ENCODE results near the gene OR14K1. TPM values are rescaled to one million over a fixed set of nuclear protein-coding genes. Genes with fewer than 3 reads are reported as not detected.

The OR14K1 gene
- polyA plus RNA-seq, 1 donor (not counting 4 experiments of a cell fraction or from before 2014, with no cell fraction given) = not detected

GRCh38 chr1:247747616-247748015 is 9.2 kb downstream of the OR14K1 start:
- no peak overlapping the region for H3K9ac ChIP-seq (ENCODE audit: control insufficient read depth, extremely low read depth, insufficient read depth, low read length)
- H3K9me1 ChIP-seq (ENCODE audit: control insufficient read depth, extremely low read depth, insufficient read depth, low read length) = no peaks in the 10 kb centered on the region
- H3K9me3 ChIP-seq (ENCODE audit: control insufficient read depth, low read depth, low read length) = peaks cover 2% of the 10 kb centered on the region
- H3K4me3 ChIP-seq (ENCODE audit: control insufficient read depth in 2 of 3, extremely low read depth in 1 of 3, insufficient read depth in 2 of 3, low read depth in 1 of 3, low read length in 3 of 3) = no peak overlapping the region
- no peak for FAIRE-seq
- H3K27me3 ChIP-seq (ENCODE audit: control insufficient read depth, extremely low read depth, insufficient read depth, low read length) = no peaks in the 10 kb centered on the region
- no peaks in the 10 kb centered on the region for H3K4me1 ChIP-seq (ENCODE audit: control insufficient read depth, extremely low read depth, insufficient read depth, low read length)
- H4K20me1 ChIP-seq (ENCODE audit: control insufficient read depth, extremely low read depth, insufficient read depth, low read length) = no peaks in the 10 kb centered on the region
- TF ChIP-seq CTCF (optimal IDR thresholded peaks at IDR 0.05 in 1 of 3, IDR thresholded peaks at IDR 0.05 in 1 of 3, conservative IDR thresholded peaks at IDR 0.05 in 1 of 3; ENCODE audit: extremely low read depth in 1 of 3, insufficient read depth in 2 of 3, low read length in 3 of 3) = no peak
- no peak for TF ChIP-seq EZH2 (IDR thresholded peaks at IDR 0.05; ENCODE audit: low read length)
- H3K79me2 ChIP-seq (ENCODE audit: control insufficient read depth, insufficient read depth, low read length) = no peaks in the 10 kb centered on the region
- no peak overlapping the region for H2AFZ ChIP-seq (ENCODE audit: control insufficient read depth, low read length)
- dilution Hi-C loops (cut with MboI; ENCODE audit: extremely low pct_ligation_motif_present, low sequenced_read_pairs) = no loop called here
- no peak for DNase-seq (ENCODE audit: low read depth, low spot score)
- H3K4me2 ChIP-seq (ENCODE audit: control insufficient read depth, extremely low read depth, insufficient read depth, low read depth, low read length) = no peak overlapping the region
- H3K27ac ChIP-seq (ENCODE audit: control insufficient read depth, insufficient read depth, low read length) = no peak overlapping the region
- no peaks in the 10 kb centered on the region for H3K36me3 ChIP-seq (ENCODE audit: control insufficient read depth in 2 of 2, extremely low read depth in 1 of 2, insufficient read depth in 2 of 2, low read length in 2 of 2)

GRCh38 chr1:247748041-247748440 is 9.6 kb downstream of the OR14K1 start, which contains the start of gene OR14A2:
TSS of gene OR14A2 (minus strand) at chr1:247748141.
- Histone ChIP-seq H3K4me2 (ENCODE audit: control insufficient read depth, extremely low read depth, insufficient read depth, low read depth, low read length) (no peak within 1 kb of the TSS), H3K27ac (ENCODE audit: control insufficient read depth, insufficient read depth, low read length) (no peak within 1 kb of the TSS), H3K79me2 (ENCODE audit: control insufficient read depth, insufficient read depth, low read length) (no peaks in the 10 kb centered on the region), H3K27me3 (ENCODE audit: control insufficient read depth, extremely low read depth, insufficient read depth, low read length) (no peaks in the 10 kb centered on the region), H3K4me3 (ENCODE audit: control insufficient read depth in 2 of 3, extremely low read depth in 1 of 3, insufficient read depth in 2 of 3, low read depth in 1 of 3, low read length in 3 of 3) (no peak within 1 kb of the TSS), H3K9me1 (ENCODE audit: control insufficient read depth, extremely low read depth, insufficient read depth, low read length) (no peaks in the 10 kb centered on the region), H4K20me1 (ENCODE audit: control insufficient read depth, extremely low read depth, insufficient read depth, low read length) (no peaks in the 10 kb centered on the region), H3K9me3 (ENCODE audit: control insufficient read depth, low read depth, low read length) (peaks cover 2% of the 10 kb centered on the region), H3K4me1 (ENCODE audit: control insufficient read depth, extremely low read depth, insufficient read depth, low read length) (no peaks in the 10 kb centered on the region), H3K9ac (ENCODE audit: control insufficient read depth, extremely low read depth, insufficient read depth, low read length) (no peak within 1 kb of the TSS), H3K36me3 (ENCODE audit: control insufficient read depth in 2 of 2, extremely low read depth in 1 of 2, insufficient read depth in 2 of 2, low read length in 2 of 2) (no peaks in the 10 kb centered on the region), H2AFZ (ENCODE audit: control insufficient read depth, low read length) (no peak within 1 kb of the TSS)
- FAIRE-seq (no peak), DNase-seq (ENCODE audit: low read depth, low spot score) (no peak)
- TF ChIP-seq EZH2 (IDR thresholded peaks at IDR 0.05; ENCODE audit: low read length) (no peak), CTCF (optimal IDR thresholded peaks at IDR 0.05 in 1 of 3, IDR thresholded peaks at IDR 0.05 in 1 of 3, conservative IDR thresholded peaks at IDR 0.05 in 1 of 3; ENCODE audit: extremely low read depth in 1 of 3, insufficient read depth in 2 of 3, low read length in 3 of 3) (no peak)
- dilution Hi-C loops (cut with MboI; ENCODE audit: extremely low pct_ligation_motif_present, low sequenced_read_pairs) = no loop called here
